H1 (cell line): ENCODE results near the gene MAIP1. TPM values are rescaled to one million over a fixed set of nuclear protein-coding genes. Genes with fewer than 3 reads are reported as not detected.

Source experiments
- CTCF ChIA-PET: fragments of 300-600 bp; sonication (Branson Sonifier 250); formaldehyde crosslinking; loops from one replicate; lab custom pipeline; 2021; ENCODE audit not compliant: partially characterized antibody; lab: Charles Lee
- POLR2A ChIA-PET: fragments of 300-600 bp; sonication (Branson Sonifier 250); formaldehyde crosslinking; loops from one replicate; lab custom pipeline; 2021; ENCODE audit warnings: inconsistent platforms; ENCODE audit not compliant: partially characterized antibody; lab: Charles Lee
- DNase-seq, 2 experiments: peaks; one replicate each; pipeline versions ENCODE4 v3.0.0 to v3.0.0-alpha.2; 2010 to 2022; ENCODE audit warnings: low spot score in 2 of 2, low read depth in 1 of 2, mixed read lengths in 1 of 2
- FAIRE-seq: peaks from 2 replicates; lab custom pipeline; 2011; peaks lifted over from hg19 to GRCh38; lab: Jason Lieb, UNC
- H2AFZ ChIP-seq: 2 replicates; pipeline ENCODE4 v1.8.1; 2012; ENCODE audit warnings: low read length, inconsistent platforms
- H2AK5ac ChIP-seq: 2 replicates; pipeline ENCODE4 v1.6.1; 2013; ENCODE audit warnings: low read depth, low read length
- H2BK120ac ChIP-seq: replicated peaks from 2 replicates; pipeline ENCODE3; 2013; ENCODE audit warnings: low read depth, low read length, inconsistent platforms
- H2BK12ac ChIP-seq: 2 replicates; pipeline ENCODE4 v1.6.1; 2013; ENCODE audit warnings: low read depth, low read length
- H2BK15ac ChIP-seq: 2 replicates; pipeline ENCODE4 v1.6.1; 2013; ENCODE audit warnings: low read length
- H2BK20ac ChIP-seq: 2 replicates; pipeline ENCODE4 v1.6.1; 2013; ENCODE audit warnings: low read length
- H2BK5ac ChIP-seq: 2 replicates; pipeline ENCODE4 v1.6.1; 2013; ENCODE audit warnings: low read depth, low read length
- H3K14ac ChIP-seq: 2 replicates; pipeline ENCODE4 v1.6.1; 2013; ENCODE audit warnings: inconsistent platforms; ENCODE audit not compliant: insufficient read length
- H3K18ac ChIP-seq: 2 replicates; pipeline ENCODE4 v1.6.1; 2013; ENCODE audit warnings: low read length; ENCODE audit errors: extremely low read depth
- H3K23ac ChIP-seq: 2 replicates; pipeline ENCODE4 v1.6.1; 2013; ENCODE audit warnings: inconsistent platforms; ENCODE audit not compliant: insufficient read length
- H3K23me2 ChIP-seq: 2 replicates; pipeline ENCODE4 v1.6.1; 2013; ENCODE audit warnings: low read depth, low read length
- H3K27ac ChIP-seq: 2 replicates; pipeline ENCODE4 v1.6.1; 2011; ENCODE audit warnings: low read depth, low read length, inconsistent platforms
- H3K27me3 ChIP-seq, 4 experiments: replicated peaks in 1 of 4; 1 replicate in 1 of 4; 2 replicates in 3 of 4; pipeline versions ENCODE4 v1.6.1 to v1.8.1; 2011 to 2013; ENCODE audit warnings: low read length in 3 of 4, mild to moderate bottlenecking in 3 of 4, inconsistent platforms in 2 of 4, mixed read lengths in 2 of 4, moderate library complexity in 1 of 4; ENCODE audit not compliant: control insufficient read depth in 3 of 4, insufficient read depth in 3 of 4; ENCODE audit errors: extremely low read depth in 1 of 4
- H3K36me3 ChIP-seq, 4 experiments: 2 replicates each; pipeline versions ENCODE4 v1.6.1 to v1.8.1; 2011 to 2013; ENCODE audit warnings: mild to moderate bottlenecking in 4 of 4, low read length in 3 of 4, moderate library complexity in 2 of 4, control low read depth in 1 of 4, inconsistent platforms in 1 of 4; ENCODE audit not compliant: insufficient read depth in 4 of 4, control insufficient read depth in 2 of 4
- H3K4ac ChIP-seq: replicated peaks from 2 replicates; pipeline ENCODE3; 2013; ENCODE audit warnings: low read length, low read depth, mixed read lengths, inconsistent platforms; ENCODE audit not compliant: insufficient read length
- H3K4me1 ChIP-seq, 4 experiments: replicated peaks in 1 of 4; 1 replicate in 1 of 4; 2 replicates in 3 of 4; pipeline versions ENCODE4 v1.6.1 to v1.8.1; 2011 to 2013; ENCODE audit warnings: low read length in 3 of 4, inconsistent platforms in 2 of 4, mixed read lengths in 1 of 4; ENCODE audit not compliant: insufficient read depth in 4 of 4, control insufficient read depth in 3 of 4
- H3K4me2 ChIP-seq, 2 experiments: 2 replicates each; pipeline versions ENCODE4 v1.6.1 to v1.8.1; 2011 to 2013; ENCODE audit warnings: low read depth in 2 of 2, low read length in 2 of 2, control low read depth in 1 of 2, inconsistent platforms in 1 of 2, mild to moderate bottlenecking in 1 of 2; ENCODE audit not compliant: insufficient read depth in 1 of 2
- H3K4me3 ChIP-seq, 4 experiments: fragments of 200-600, 300-600 bp in 1 of 4; sonication (generic), shearing (Covaris generic), sonication (Bioruptor Twin) in 1 of 4; 2 replicates each; pipeline versions ENCODE4 v1.5.1 to v1.8.1; 2011 to 2016; ENCODE audit warnings: low read length in 4 of 4, low read depth in 3 of 4, control low read depth in 2 of 4, inconsistent platforms in 2 of 4, mild to moderate bottlenecking in 2 of 4, mixed read lengths in 1 of 4, moderate library complexity in 1 of 4; ENCODE audit not compliant: insufficient read depth in 2 of 4; ENCODE audit errors: extremely low read depth in 1 of 4
- H3K56ac ChIP-seq: replicated peaks from 2 replicates; pipeline ENCODE3; 2013; ENCODE audit warnings: low read depth, mild to moderate bottlenecking, mixed read lengths, low read length, inconsistent platforms; ENCODE audit not compliant: insufficient read length
- H3K79me1 ChIP-seq: 2 replicates; pipeline ENCODE4 v1.6.1; 2013; ENCODE audit warnings: low read depth, low read length, control low read depth
- H3K79me2 ChIP-seq, 2 experiments: 2 replicates each; pipeline versions ENCODE4 v1.6.1 to v1.8.1; 2012 to 2013; ENCODE audit warnings: low read length in 2 of 2, mild to moderate bottlenecking in 2 of 2, inconsistent platforms in 1 of 2; ENCODE audit not compliant: insufficient read depth in 2 of 2, control insufficient read depth in 1 of 2
- H3K9ac ChIP-seq, 4 experiments: replicated peaks in 1 of 4; 1 replicate in 1 of 4; 2 replicates in 3 of 4; pipeline versions ENCODE4 v1.6.1 to v1.8.1; 2011 to 2013; ENCODE audit warnings: low read depth in 3 of 4, low read length in 3 of 4, control low read depth in 2 of 4, mild to moderate bottlenecking in 2 of 4, moderate library complexity in 2 of 4, inconsistent platforms in 1 of 4; ENCODE audit errors: extremely low read depth in 1 of 4
- H3K9me3 ChIP-seq, 2 experiments: 2 replicates each; pipeline versions ENCODE4 v1.6.1 to v1.8.1; 2012 to 2013; ENCODE audit warnings: mild to moderate bottlenecking in 2 of 2, moderate library complexity in 2 of 2, control low read depth in 1 of 2, inconsistent platforms in 1 of 2, low read depth in 1 of 2, low read length in 1 of 2, mixed read lengths in 1 of 2; ENCODE audit not compliant: insufficient read depth in 2 of 2
- H4K20me1 ChIP-seq, 2 experiments: replicated peaks in 1 of 2; 2 replicates each; pipeline versions ENCODE3 to v1.8.1; 2011 to 2013; ENCODE audit warnings: inconsistent platforms in 2 of 2, low read length in 2 of 2, mild to moderate bottlenecking in 1 of 2; ENCODE audit not compliant: insufficient read depth in 2 of 2, control insufficient read depth in 1 of 2
- H4K5ac ChIP-seq: 2 replicates; pipeline ENCODE4 v1.6.1; 2013; ENCODE audit warnings: low read length, low read depth, mixed read lengths, inconsistent platforms; ENCODE audit not compliant: insufficient read length
- H4K8ac ChIP-seq: 2 replicates; pipeline ENCODE4 v1.8.0; 2013; ENCODE audit warnings: mild to moderate bottlenecking, moderate library complexity, low read length, inconsistent platforms; ENCODE audit not compliant: insufficient read depth; ENCODE audit errors: extremely low read depth
- H4K91ac ChIP-seq: replicated peaks from 2 replicates; pipeline ENCODE3; 2013; ENCODE audit warnings: low read length, mixed read lengths, inconsistent platforms; ENCODE audit not compliant: insufficient read length
- MAX ChIP-seq: IDR thresholded peaks from 2 replicates; pipeline ENCODE4 v1.6.1; 2012; ENCODE audit warnings: inconsistent platforms
- RBBP5 ChIP-seq: IDR thresholded peaks from 2 replicates; pipeline ENCODE4 v1.7.1; 2012; ENCODE audit warnings: low read depth, mild to moderate bottlenecking, inconsistent platforms, low read length, moderate library complexity, borderline replicate concordance
- SUZ12 ChIP-seq: fragments of 200-600 bp; sonication (generic); IDR thresholded peaks from 2 replicates; pipeline ENCODE4 v1.6.1; 2012; ENCODE audit warnings: mild to moderate bottlenecking, inconsistent platforms, low read length, moderate library complexity, mixed read lengths
- polyA plus RNA-seq, 7 experiments: library from polyadenylated mRNA; depleted of rRNA in 3 of 7; stranded (reverse) in 5 of 7; unstranded in 2 of 7; fragments of >200 nt in 5 of 7; fragments of 200-250 nt in 2 of 7; gene quantifications; 1 replicate in 5 of 7; 2 replicates in 1 of 7; 4 replicates in 1 of 7; pipeline versions ENCODE4 v1.2.1 to v1.2.3, GENCODE V29; 2011 to 2013; ENCODE audit warnings: missing spikeins in 2 of 7, mixed read lengths in 2 of 7
- total RNA-seq: library from RNA; stranded (reverse); fragmentation: NEBNext Ultra II Directional; extraction: Animal tissue kit (Norgen Biotek cat#: 25700); gene quantifications from 2 replicates; pipeline ENCODE4 v1.2.1, GENCODE V29; 2021

MAIP1 gene
- total and polyA plus RNA-seq, 2 of the 8 experiments (the other 6 are each of a cell fraction or from before 2014, with no cell fraction given), result 23.2 to 28.5 TPM

- H3K27me3 ChIP-seq, result no peaks in the 10 kb centered on the region
- H2BK120ac ChIP-seq, result no peak overlapping the region
- H3K36me3 ChIP-seq, result peaks cover 0 to 57% (median 11%) of the 10 kb centered on the region in 4 experiments; a peak in 5 of 8 replicates
- H3K9ac ChIP-seq, result no peak overlapping the region
- H3K4ac ChIP-seq, result no peak overlapping the region
- POLR2A ChIA-PET, result interaction anchor here (0.6 to 1.5 kb wide), 5 partner anchors 9 to 1051 kb away, joined by 3 to 10 read pairs (median 6); partner anchors contain the start of gene C2orf69
- peaks cover 0 to 8% (median 0%) of the 10 kb centered on the region in 4 experiments; a peak in 3 of 7 replicates for H3K4me1 ChIP-seq
- H3K23me2 ChIP-seq, result no peaks in the 10 kb centered on the region
- no peaks in the 10 kb centered on the region for H3K9me3 ChIP-seq
- no peak overlapping the region for H3K56ac ChIP-seq
- H3K18ac ChIP-seq, result no peak overlapping the region
- no peaks in the 10 kb centered on the region for H4K20me1 ChIP-seq
- DNase-seq, result no peak
- H2AK5ac ChIP-seq, result no peak overlapping the region
- no peak overlapping the region for H3K23ac ChIP-seq
- no peak overlapping the region for H2BK15ac ChIP-seq
- peaks cover 0 to 33% of the 10 kb centered on the region in 2 experiments; a peak in 2 of 4 replicates for H3K79me2 ChIP-seq
- no peak overlapping the region for H2BK20ac ChIP-seq
- peak overlapping the region in 1 of 4 experiments; percentile 11; a peak in 1 of 8 replicates for H3K4me3 ChIP-seq
- H3K27ac ChIP-seq, result no peak overlapping the region
- peak overlapping the region; percentile 89 for H4K5ac ChIP-seq
- no peak overlapping the region for H4K91ac ChIP-seq
- no peak overlapping the region for H3K14ac ChIP-seq
- CTCF ChIA-PET, result interaction anchor here (1.1 kb wide), 1 partner anchor 16 kb away, joined by 3 read pairs; no protein-coding TSS in a partner anchor
- H3K4me2 ChIP-seq, result peak overlapping the region in 1 of 2 experiments; percentile 15; a peak in 1 of 4 replicates
- H2BK12ac ChIP-seq, result no peak overlapping the region
- H2BK5ac ChIP-seq, result no peak overlapping the region
- H2AFZ ChIP-seq, result no peak overlapping the region
- no peak for FAIRE-seq
- no peaks in the 10 kb centered on the region; the same call in 1 of the 2 replicates for H3K79me1 ChIP-seq
- H4K8ac ChIP-seq, result no peak overlapping the region
- no peak for TF ChIP-seq RBBP5
- no peak for TF ChIP-seq SUZ12
- TF ChIP-seq MAX, result no peak
These were observed 26.8 kb upstream of the MAIP1 start for GRCh38 chr2:199928626-199929025.
